ENCODE results near the gene LAMTOR2.

LAMTOR2 gene

DNA sequence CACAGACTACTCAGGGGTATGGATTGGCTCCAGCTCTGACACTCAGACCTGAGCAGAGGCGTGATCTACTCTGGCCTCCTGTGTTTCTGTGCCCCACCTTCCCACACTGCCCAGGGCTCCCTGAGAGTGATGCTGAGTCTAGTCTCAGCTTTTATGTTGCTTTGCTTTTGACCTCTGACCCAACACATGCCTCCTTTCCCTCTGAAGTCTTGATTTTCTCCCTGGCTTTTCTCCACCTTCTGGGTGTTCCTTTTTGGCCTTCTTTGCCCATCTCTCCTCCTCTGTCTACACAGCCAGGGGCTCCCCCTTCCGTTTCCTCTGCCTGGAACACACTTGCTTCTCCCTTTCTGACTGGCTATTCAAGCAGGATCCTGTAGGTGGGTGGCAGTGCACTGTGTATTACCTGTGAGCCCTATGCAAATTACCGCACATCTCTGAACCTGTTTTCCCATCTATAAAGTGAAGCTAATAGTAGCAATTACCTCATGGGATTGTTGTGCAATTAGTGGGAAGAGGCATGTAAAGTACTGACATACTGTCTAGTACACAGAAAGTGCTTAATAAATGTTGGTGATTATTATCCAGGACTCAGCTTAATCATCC, 41.4 kb downstream of the LAMTOR2 start:
- no peak overlapping the region for H2AFZ ChIP-seq (ENCODE audit: low read length)
- H3F3A ChIP-seq (ENCODE audit: low read depth), result no peaks in the 10 kb centered on the region
- H3K9me2 ChIP-seq (replicated peaks; ENCODE audit: low read depth, low read length), result no peaks in the 10 kb centered on the region
- no peaks in the 10 kb centered on the region for H3K36me3 ChIP-seq (ENCODE audit: insufficient read depth, low read length)
- no peak overlapping the region for H3K4me3 ChIP-seq (ENCODE audit: low read length, poor library complexity, severe bottlenecking)
- no peaks in the 10 kb centered on the region for H4K20me1 ChIP-seq (ENCODE audit: insufficient read depth, low read length, poor library complexity, severe bottlenecking)
- no peak overlapping the region for H3K9ac ChIP-seq (ENCODE audit: low read depth, low read length, poor library complexity, severe bottlenecking)
- TF ChIP-seq CTCF (conservative IDR thresholded peaks at IDR 0.05; ENCODE audit: low read length) (no peak), EZH2phosphoT487 (IDR thresholded peaks at IDR 0.05; ENCODE audit: borderline replicate concordance) (no peak)
- no peak overlapping the region for H3K4me2 ChIP-seq (ENCODE audit: low read depth, low read length, poor library complexity, severe bottlenecking)
- no peaks in the 10 kb centered on the region for H3K27me3 ChIP-seq (ENCODE audit: insufficient read depth, low read length, poor library complexity, severe bottlenecking)
- H3K79me2 ChIP-seq (ENCODE audit: insufficient read depth, low read length), result no peaks in the 10 kb centered on the region
- H3K9me3 ChIP-seq (ENCODE audit: insufficient read depth, low read depth, low read length), result no peaks in the 10 kb centered on the region
- peaks cover 8% of the 10 kb centered on the region for H3K4me1 ChIP-seq (ENCODE audit: insufficient read depth, low read length, poor library complexity, severe bottlenecking)

GRCh38 chr1:156096640-156097391, 42.2 kb downstream of the LAMTOR2 start:
- Histone ChIP-seq H2AFZ (ENCODE audit: low read length) (no peak overlapping the region), H3F3A (ENCODE audit: low read depth) (no peaks in the 10 kb centered on the region), H3K9me3 (ENCODE audit: insufficient read depth, low read depth, low read length) (no peaks in the 10 kb centered on the region), H3K9ac (ENCODE audit: low read depth, low read length, poor library complexity, severe bottlenecking) (no peak overlapping the region), H3K4me1 (ENCODE audit: insufficient read depth, low read length, poor library complexity, severe bottlenecking) (peaks cover 8% of the 10 kb centered on the region), H3K36me3 (ENCODE audit: insufficient read depth, low read length) (no peaks in the 10 kb centered on the region), H3K9me2 (replicated peaks; ENCODE audit: low read depth, low read length) (no peaks in the 10 kb centered on the region), H3K27me3 (ENCODE audit: insufficient read depth, low read length, poor library complexity, severe bottlenecking) (no peaks in the 10 kb centered on the region), H4K20me1 (ENCODE audit: insufficient read depth, low read length, poor library complexity, severe bottlenecking) (no peaks in the 10 kb centered on the region), H3K4me2 (ENCODE audit: low read depth, low read length, poor library complexity, severe bottlenecking) (no peak overlapping the region), H3K4me3 (ENCODE audit: low read length, poor library complexity, severe bottlenecking) (no peak overlapping the region), H3K79me2 (ENCODE audit: insufficient read depth, low read length) (no peaks in the 10 kb centered on the region)
- no peak for TF ChIP-seq EZH2phosphoT487 (IDR thresholded peaks at IDR 0.05; ENCODE audit: borderline replicate concordance)
- peak; percentile 90 for TF ChIP-seq CTCF (conservative IDR thresholded peaks at IDR 0.05; ENCODE audit: low read length)

GRCh38 chr1:156097499-156098178, 43.1 kb downstream of the LAMTOR2 start:
- Histone ChIP-seq H3K9me3 (ENCODE audit: insufficient read depth, low read depth, low read length) (no peaks in the 10 kb centered on the region), H3K4me2 (ENCODE audit: low read depth, low read length, poor library complexity, severe bottlenecking) (no peak overlapping the region), H3F3A (ENCODE audit: low read depth) (no peaks in the 10 kb centered on the region), H3K4me1 (ENCODE audit: insufficient read depth, low read length, poor library complexity, severe bottlenecking) (peaks cover 8% of the 10 kb centered on the region), H3K36me3 (ENCODE audit: insufficient read depth, low read length) (no peaks in the 10 kb centered on the region), H4K20me1 (ENCODE audit: insufficient read depth, low read length, poor library complexity, severe bottlenecking) (no peaks in the 10 kb centered on the region), H3K9me2 (replicated peaks; ENCODE audit: low read depth, low read length) (no peaks in the 10 kb centered on the region), H2AFZ (ENCODE audit: low read length) (no peak overlapping the region), H3K79me2 (ENCODE audit: insufficient read depth, low read length) (no peaks in the 10 kb centered on the region), H3K4me3 (ENCODE audit: low read length, poor library complexity, severe bottlenecking) (no peak overlapping the region), H3K9ac (ENCODE audit: low read depth, low read length, poor library complexity, severe bottlenecking) (no peak overlapping the region), H3K27me3 (ENCODE audit: insufficient read depth, low read length, poor library complexity, severe bottlenecking) (no peaks in the 10 kb centered on the region)
- TF ChIP-seq EZH2phosphoT487 (IDR thresholded peaks at IDR 0.05; ENCODE audit: borderline replicate concordance) (no peak), CTCF (conservative IDR thresholded peaks at IDR 0.05; ENCODE audit: low read length) (no peak)

Measured in Loucy (cell line).